HUES48 (cell line): Measurements from ENCODE around the gene GREB1.

Experiments used
- H3K27ac ChIP-seq: one replicate; pipeline ENCODE4 v1.7.0; 2013; ENCODE audit warnings: low read depth, low read length, inconsistent platforms
- H3K27me3 ChIP-seq: 2 replicates; pipeline ENCODE4 v1.6.1; 2013; ENCODE audit warnings: mild to moderate bottlenecking, low read length; ENCODE audit not compliant: control insufficient read depth, insufficient read depth
- H3K36me3 ChIP-seq: 2 replicates; pipeline ENCODE4 v1.6.1; 2013; ENCODE audit warnings: low read length; ENCODE audit not compliant: control insufficient read depth, insufficient read depth
- H3K4me1 ChIP-seq: 2 replicates; pipeline ENCODE4 v1.6.1; 2013; ENCODE audit warnings: mild to moderate bottlenecking, low read length; ENCODE audit not compliant: control insufficient read depth, insufficient read depth
- H3K4me3 ChIP-seq: 2 replicates; pipeline ENCODE4 v1.5.1; 2013; ENCODE audit warnings: mild to moderate bottlenecking, low read depth, low read length
- H3K9ac ChIP-seq: 2 replicates; pipeline ENCODE4 v1.6.1; 2013; ENCODE audit warnings: mild to moderate bottlenecking, low read depth, low read length, moderate library complexity
- H3K9me3 ChIP-seq: 2 replicates; pipeline ENCODE4 v1.6.1; 2013; ENCODE audit warnings: low read length; ENCODE audit not compliant: control insufficient read depth, insufficient read depth

GREB1 gene

DNA sequence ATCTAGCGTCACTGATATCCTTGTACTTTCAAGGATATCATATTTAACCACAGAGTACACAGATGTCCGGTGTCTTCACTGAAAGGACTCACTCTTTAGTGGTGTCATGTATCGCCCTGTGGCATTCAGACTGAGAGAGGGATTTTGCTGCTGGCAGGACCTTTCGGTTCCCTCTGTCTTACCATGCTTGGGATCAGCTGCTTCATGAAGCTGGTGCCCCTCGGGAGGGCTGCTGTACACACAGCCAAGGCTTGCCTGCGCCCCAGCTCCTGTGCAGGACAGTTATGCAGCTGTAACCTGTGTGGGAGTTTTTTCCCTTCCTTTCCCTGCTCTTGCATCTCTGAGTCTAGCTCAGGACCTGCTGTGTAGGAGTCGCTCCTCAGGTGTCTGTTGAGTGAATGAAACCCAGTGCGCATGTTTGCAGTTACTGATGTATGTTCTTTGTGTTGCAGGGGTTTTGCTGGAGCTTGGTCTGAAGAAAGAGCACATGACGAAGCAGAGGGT is 64.4 kb downstream of the GREB1 start:
- no peaks in the 10 kb centered on the region for H3K4me1 ChIP-seq
- H3K9ac ChIP-seq: no peak overlapping the region
- H3K27ac ChIP-seq: no peak overlapping the region
- H3K4me3 ChIP-seq: no peak overlapping the region
- no peaks in the 10 kb centered on the region for H3K27me3 ChIP-seq
- H3K9me3 ChIP-seq: no peaks in the 10 kb centered on the region
- peaks cover 59% of the 10 kb centered on the region for H3K36me3 ChIP-seq

- Histone ChIP-seq H3K4me3 (no peak overlapping the region), H3K9me3 (no peaks in the 10 kb centered on the region), H3K4me1 (no peaks in the 10 kb centered on the region), H3K27me3 (no peaks in the 10 kb centered on the region), H3K9ac (no peak overlapping the region), H3K36me3 (peaks cover 59% of the 10 kb centered on the region), H3K27ac (no peak overlapping the region)
Measured at GRCh38 chr2:11602563-11603204, 68.8 kb downstream of the GREB1 start.

GRCh38 chr2:11610624-11611242 is 76.9 kb downstream of the GREB1 start:
- H3K9ac ChIP-seq: no peak overlapping the region
- H3K9me3 ChIP-seq: no peaks in the 10 kb centered on the region
- no peaks in the 10 kb centered on the region for H3K27me3 ChIP-seq

DNA sequence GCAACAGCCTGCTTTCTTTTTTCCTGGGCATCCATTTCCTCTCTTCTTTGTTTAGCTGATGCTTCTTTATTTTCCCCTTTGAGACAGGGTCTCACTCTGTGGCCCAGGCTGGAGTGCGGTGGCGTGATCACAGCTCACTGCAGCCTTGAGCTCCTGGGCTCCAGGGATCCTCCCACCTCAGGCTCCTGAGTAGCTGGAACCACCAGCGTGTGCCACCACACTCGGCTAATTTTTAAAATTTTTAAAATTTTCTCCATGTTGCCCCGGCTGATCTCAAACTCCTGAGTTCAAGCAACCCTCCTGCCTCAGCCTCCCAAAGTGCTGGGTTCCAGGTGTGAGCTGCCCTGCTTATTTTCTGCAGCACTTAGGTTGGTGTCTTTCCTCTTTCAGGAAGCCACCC is 77.4 kb downstream of the GREB1 start:
- H3K9me3 ChIP-seq: no peaks in the 10 kb centered on the region
- H3K36me3 ChIP-seq: peaks cover 35% of the 10 kb centered on the region
- no peaks in the 10 kb centered on the region for H3K27me3 ChIP-seq
- no peak overlapping the region for H3K9ac ChIP-seq
- no peaks in the 10 kb centered on the region for H3K4me1 ChIP-seq
- no peak overlapping the region for H3K27ac ChIP-seq
- no peak overlapping the region for H3K4me3 ChIP-seq

More at GRCh38 chr2:11610624-11611242, 76.9 kb downstream of the GREB1 start:
- H3K36me3 ChIP-seq: peaks cover 36% of the 10 kb centered on the region
- H3K4me1 ChIP-seq: no peaks in the 10 kb centered on the region
- no peak overlapping the region for H3K27ac ChIP-seq
- no peak overlapping the region for H3K4me3 ChIP-seq

- Histone ChIP-seq H3K27me3 (no peaks in the 10 kb centered on the region), H3K36me3 (peaks cover 45% of the 10 kb centered on the region), H3K9ac (no peak overlapping the region), H3K4me1 (no peaks in the 10 kb centered on the region), H3K9me3 (no peaks in the 10 kb centered on the region), H3K4me3 (no peak overlapping the region), H3K27ac (no peak overlapping the region)
Measured at GRCh38 chr2:11612553-11613215, 78.8 kb downstream of the GREB1 start.

DNA sequence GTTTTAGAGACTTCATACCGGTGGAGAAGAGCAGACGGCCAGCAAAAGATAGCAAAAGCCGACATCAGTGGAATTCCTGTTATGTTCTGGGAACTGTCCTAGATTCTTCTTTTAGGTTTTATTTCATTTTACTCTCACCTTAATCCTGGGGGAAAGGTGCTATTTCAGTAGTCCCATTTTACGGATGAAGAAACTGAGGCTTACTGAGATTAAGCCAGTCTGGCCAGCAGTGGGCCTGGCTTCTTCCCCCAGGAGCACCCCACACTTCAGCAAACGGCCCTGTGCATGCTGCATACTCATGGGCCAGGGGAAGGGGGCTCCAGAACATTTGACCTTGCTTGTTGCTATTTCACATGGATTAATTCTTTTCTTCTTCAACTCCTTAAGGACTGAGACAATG is 79.5 kb downstream of the GREB1 start:
- Histone ChIP-seq H3K27ac (no peak overlapping the region), H3K9me3 (no peaks in the 10 kb centered on the region), H3K4me3 (no peak overlapping the region), H3K36me3 (peaks cover 46% of the 10 kb centered on the region), H3K9ac (no peak overlapping the region), H3K4me1 (no peaks in the 10 kb centered on the region), H3K27me3 (no peaks in the 10 kb centered on the region)

DNA sequence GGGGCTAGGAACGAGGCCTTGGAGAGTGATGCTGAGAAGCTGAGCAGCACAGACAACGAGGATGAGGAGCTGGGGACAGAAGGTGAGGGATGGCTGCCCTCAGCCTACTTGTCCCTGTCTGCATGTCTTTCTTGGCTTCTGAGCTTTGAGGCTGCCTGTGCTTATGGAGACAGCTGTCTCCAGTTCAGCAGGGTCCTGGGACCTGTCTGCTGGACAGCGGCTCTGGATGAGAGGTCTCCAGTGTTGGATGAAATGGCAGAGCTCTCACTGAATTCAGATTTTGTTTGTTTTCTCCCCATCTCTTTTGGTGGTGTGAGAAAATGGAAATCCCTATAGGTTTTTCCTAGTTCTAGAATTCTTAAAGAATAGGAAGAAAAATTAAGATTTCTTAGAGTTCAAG is 81.4 kb downstream of the GREB1 start:
- H3K9ac ChIP-seq: no peak overlapping the region
- H3K27ac ChIP-seq: no peak overlapping the region
- peaks cover 50% of the 10 kb centered on the region for H3K36me3 ChIP-seq
- H3K4me1 ChIP-seq: no peaks in the 10 kb centered on the region
- no peaks in the 10 kb centered on the region for H3K27me3 ChIP-seq
- no peaks in the 10 kb centered on the region for H3K9me3 ChIP-seq
- H3K4me3 ChIP-seq: no peak overlapping the region

GRCh38 chr2:11616097-11616687 is 82.3 kb downstream of the GREB1 start:
- Histone ChIP-seq H3K27me3 (no peaks in the 10 kb centered on the region), H3K36me3 (peaks cover 48% of the 10 kb centered on the region), H3K27ac (no peak overlapping the region)

GRCh38 chr2:11616851-11617415 is 83.1 kb downstream of the GREB1 start:
- H3K9ac ChIP-seq: no peak overlapping the region
- peaks cover 52% of the 10 kb centered on the region for H3K36me3 ChIP-seq
- H3K4me3 ChIP-seq: no peak overlapping the region
- no peaks in the 10 kb centered on the region for H3K27me3 ChIP-seq
- no peaks in the 10 kb centered on the region for H3K9me3 ChIP-seq
- no peaks in the 10 kb centered on the region for H3K4me1 ChIP-seq
- no peak overlapping the region for H3K27ac ChIP-seq

More at GRCh38 chr2:11616097-11616687, 82.3 kb downstream of the GREB1 start:
- Histone ChIP-seq H3K4me1 (no peaks in the 10 kb centered on the region), H3K9me3 (no peaks in the 10 kb centered on the region), H3K9ac (no peak overlapping the region), H3K4me3 (no peak overlapping the region)

DNA sequence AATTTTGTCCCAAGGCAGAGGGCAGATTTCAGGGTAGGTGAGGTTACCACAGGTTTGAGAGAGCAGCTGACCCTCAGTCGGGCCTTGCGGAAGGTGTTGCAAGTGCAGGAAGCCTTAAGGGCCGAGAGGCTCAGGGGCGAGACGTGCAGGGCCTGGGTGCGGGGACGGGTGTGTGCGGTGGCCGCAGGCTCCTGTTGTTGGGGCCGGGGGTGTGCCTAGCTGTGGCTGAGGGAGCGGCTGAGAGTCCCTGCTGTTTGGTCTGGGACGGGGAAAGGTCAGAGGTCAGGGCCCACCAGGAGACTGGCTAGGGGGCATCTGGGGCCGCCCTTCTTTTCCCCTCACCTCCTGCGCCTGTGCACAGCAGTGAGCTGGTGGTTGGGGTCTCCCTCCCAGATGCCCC is 83.7 kb downstream of the GREB1 start:
- Histone ChIP-seq H3K4me3 (no peak overlapping the region), H3K4me1 (no peaks in the 10 kb centered on the region), H3K9ac (no peak overlapping the region), H3K36me3 (peaks cover 47% of the 10 kb centered on the region), H3K27me3 (no peaks in the 10 kb centered on the region), H3K27ac (no peak overlapping the region), H3K9me3 (no peaks in the 10 kb centered on the region)
